Karpas-422 (cell line): Measurements from ENCODE around the gene MAD1L1. TPM values are rescaled to one million over a fixed set of nuclear protein-coding genes. Genes with fewer than 3 reads are reported as not detected.

Experiments
- DNase-seq: peaks from one replicate; pipeline ENCODE4 v3.0.0-alpha.2; 2015
- H2AFZ ChIP-seq: fragments of 200-600 bp; sonication (generic); 2 replicates; pipeline ENCODE4 v1.6.1; 2014; ENCODE audit warnings: antibody characterized with exemption, low read length, mixed read lengths
- H3K27ac ChIP-seq: fragments of 200-600 bp; sonication (generic); 2 replicates; pipeline ENCODE4 v1.5.1; 2014; ENCODE audit warnings: mild to moderate bottlenecking, low read length, moderate library complexity
- H3K27me3 ChIP-seq: fragments of 200-600 bp; sonication (generic); 2 replicates; pipeline ENCODE4 v1.6.1; 2014; ENCODE audit warnings: low read length, mixed read lengths
- H3K36me3 ChIP-seq: fragments of 200-600 bp; sonication (generic); 2 replicates; pipeline ENCODE4 v1.6.1; 2014; ENCODE audit warnings: low read length, mixed read lengths; ENCODE audit not compliant: insufficient read depth
- H3K4me1 ChIP-seq: fragments of 200-600 bp; sonication (generic); 2 replicates; pipeline ENCODE4 v1.6.1; 2014; ENCODE audit warnings: mild to moderate bottlenecking, low read length, mixed read lengths
- H3K4me2 ChIP-seq: fragments of 200-600 bp; sonication (generic); 2 replicates; pipeline ENCODE4 v1.6.1; 2014; ENCODE audit warnings: low read length, low read depth, mild to moderate bottlenecking; ENCODE audit not compliant: poor library complexity, severe bottlenecking
- H3K4me3 ChIP-seq: fragments of 200-600 bp; sonication (generic); 2 replicates; pipeline ENCODE4 v1.5.1; 2014; ENCODE audit warnings: mild to moderate bottlenecking, antibody characterized with exemption, low read length, mixed read lengths
- H3K79me2 ChIP-seq: fragments of 200-600 bp; sonication (generic); 2 replicates; pipeline ENCODE4 v1.6.1; 2014; ENCODE audit warnings: mild to moderate bottlenecking, low read length, mixed read lengths
- H3K9ac ChIP-seq: fragments of 200-600 bp; sonication (generic); 2 replicates; pipeline ENCODE4 v1.6.0; 2014; ENCODE audit warnings: low read length
- H3K9me2 ChIP-seq: fragments of 200-600 bp; sonication (generic), shearing (Covaris generic); replicated peaks from 2 replicates; pipeline ENCODE4 v1.6.0; 2014; ENCODE audit warnings: mild to moderate bottlenecking, low read length, moderate library complexity; ENCODE audit not compliant: insufficient read depth
- H3K9me3 ChIP-seq: fragments of 300-700, 200-600 bp; sonication (generic); 2 replicates; pipeline ENCODE4 v1.6.1; 2014; ENCODE audit warnings: low read length, mixed read lengths
- H4K20me1 ChIP-seq: fragments of 200-600 bp; sonication (generic); 2 replicates; pipeline ENCODE4 v1.6.1; 2014; ENCODE audit warnings: mild to moderate bottlenecking, antibody characterized with exemption, low read length, low read depth; ENCODE audit not compliant: insufficient read depth
- total RNA-seq: library from RNA; depleted of rRNA; stranded (reverse); fragments of >200 nt; shearing (Covaris generic); gene quantifications from 2 replicates; pipeline ENCODE4 v1.2.3, GENCODE V29; 2014; ENCODE audit warnings: low replicate concordance

Gene MAD1L1
- total RNA-seq, 1 experiment from 2014 or later = 38.6 TPM

DNA sequence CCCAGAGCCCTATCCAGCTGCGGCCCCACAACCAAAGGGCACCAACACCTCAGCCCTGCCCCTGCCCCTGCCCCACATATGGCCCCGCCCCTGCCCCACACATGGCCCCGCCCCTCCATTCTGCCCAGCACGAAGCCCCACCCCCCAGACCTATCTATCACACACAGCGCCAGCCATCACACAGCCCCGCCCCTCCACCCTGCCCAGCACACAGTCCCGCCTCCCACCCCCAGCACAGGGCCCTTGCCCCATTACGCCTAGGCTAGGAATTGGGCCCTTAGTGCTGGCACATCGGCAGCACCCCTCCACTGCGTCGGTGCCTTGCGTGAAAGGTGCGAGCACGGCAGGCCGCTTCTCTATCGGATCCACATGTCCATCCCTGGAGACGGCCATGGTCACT, 126.8 kb downstream of the MAD1L1 start:
- H3K4me2 ChIP-seq = no peak overlapping the region
- peaks cover 43% of the 10 kb centered on the region for H3K4me1 ChIP-seq
- H3K36me3 ChIP-seq = no peaks in the 10 kb centered on the region
- H3K79me2 ChIP-seq = no peaks in the 10 kb centered on the region; the same call in 1 of the 2 replicates
- H2AFZ ChIP-seq = no peak overlapping the region
- H4K20me1 ChIP-seq = no peaks in the 10 kb centered on the region
- no peak overlapping the region for H3K4me3 ChIP-seq
- H3K27me3 ChIP-seq = no peaks in the 10 kb centered on the region
- no peaks in the 10 kb centered on the region for H3K9me3 ChIP-seq
- peak; percentile 79 for DNase-seq
- no peak overlapping the region for H3K27ac ChIP-seq
- H3K9me2 ChIP-seq = no peaks in the 10 kb centered on the region
- H3K9ac ChIP-seq = no peak overlapping the region

DNA sequence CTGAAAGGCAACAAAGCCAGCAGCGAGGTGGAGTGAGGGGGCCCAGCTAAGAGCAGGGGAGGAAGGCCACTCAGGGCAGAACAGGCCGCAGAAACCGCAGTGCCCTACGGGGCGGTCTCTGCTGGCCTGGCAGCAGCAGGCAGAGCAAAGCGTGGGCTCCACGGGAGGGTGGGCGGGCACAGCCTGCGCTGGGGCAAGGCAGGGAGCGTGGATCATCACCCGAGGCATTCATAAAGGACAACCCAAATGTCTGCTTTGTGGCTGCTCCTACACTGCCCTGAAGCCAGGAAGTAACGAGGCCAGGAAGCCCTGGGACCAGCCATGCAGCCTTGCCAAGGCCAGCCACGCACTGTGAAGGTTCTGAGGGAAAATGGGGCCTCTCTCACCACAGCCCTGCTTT, 127.5 kb downstream of the MAD1L1 start:
- Histone ChIP-seq H3K9me2 (no peaks in the 10 kb centered on the region), H3K36me3 (no peaks in the 10 kb centered on the region), H3K27me3 (no peaks in the 10 kb centered on the region), H3K79me2 (no peaks in the 10 kb centered on the region; the same call in 1 of the 2 replicates), H3K9me3 (no peaks in the 10 kb centered on the region), H2AFZ (no peak overlapping the region), H3K27ac (no peak overlapping the region), H4K20me1 (no peaks in the 10 kb centered on the region), H3K4me3 (no peak overlapping the region), H3K4me2 (no peak overlapping the region), H3K4me1 (peaks cover 43% of the 10 kb centered on the region), H3K9ac (no peak overlapping the region)
- DNase-seq = no peak

DNA sequence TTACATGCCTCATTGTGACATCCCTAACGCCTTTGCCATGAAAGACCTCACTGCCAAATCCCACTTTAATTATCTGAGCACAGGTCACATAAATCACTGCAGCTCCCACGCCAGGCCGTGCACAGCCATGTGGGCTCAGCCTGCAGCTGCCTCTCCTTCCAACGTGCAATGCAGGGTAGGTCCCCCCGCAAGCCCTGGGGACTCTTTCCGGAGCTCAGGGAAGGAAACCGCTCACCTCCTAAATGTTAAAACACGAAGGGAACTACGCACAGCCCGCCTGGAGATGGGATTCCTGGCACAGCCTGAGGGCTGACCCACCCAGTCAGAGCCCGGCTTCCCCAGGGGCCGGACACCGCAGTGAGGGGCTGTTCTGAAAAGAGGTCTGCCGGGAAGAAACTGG, 128.0 kb downstream of the MAD1L1 start:
- H3K4me1 ChIP-seq = peaks cover 43% of the 10 kb centered on the region
- H3K4me3 ChIP-seq = no peak overlapping the region
- H3K9me2 ChIP-seq = no peaks in the 10 kb centered on the region
- no peak for DNase-seq
- H3K9ac ChIP-seq = peak overlapping the region; percentile 35; the same call in 1 of the 2 replicates
- no peaks in the 10 kb centered on the region for H3K27me3 ChIP-seq
- no peaks in the 10 kb centered on the region for H3K9me3 ChIP-seq
- H3K27ac ChIP-seq = peak overlapping the region; percentile 44; the same call in 1 of the 2 replicates
- no peaks in the 10 kb centered on the region for H3K36me3 ChIP-seq
- peak overlapping the region; percentile 39 for H3K4me2 ChIP-seq
- H2AFZ ChIP-seq = no peak overlapping the region
- H3K79me2 ChIP-seq = no peaks in the 10 kb centered on the region; the same call in 1 of the 2 replicates
- no peaks in the 10 kb centered on the region for H4K20me1 ChIP-seq

DNA sequence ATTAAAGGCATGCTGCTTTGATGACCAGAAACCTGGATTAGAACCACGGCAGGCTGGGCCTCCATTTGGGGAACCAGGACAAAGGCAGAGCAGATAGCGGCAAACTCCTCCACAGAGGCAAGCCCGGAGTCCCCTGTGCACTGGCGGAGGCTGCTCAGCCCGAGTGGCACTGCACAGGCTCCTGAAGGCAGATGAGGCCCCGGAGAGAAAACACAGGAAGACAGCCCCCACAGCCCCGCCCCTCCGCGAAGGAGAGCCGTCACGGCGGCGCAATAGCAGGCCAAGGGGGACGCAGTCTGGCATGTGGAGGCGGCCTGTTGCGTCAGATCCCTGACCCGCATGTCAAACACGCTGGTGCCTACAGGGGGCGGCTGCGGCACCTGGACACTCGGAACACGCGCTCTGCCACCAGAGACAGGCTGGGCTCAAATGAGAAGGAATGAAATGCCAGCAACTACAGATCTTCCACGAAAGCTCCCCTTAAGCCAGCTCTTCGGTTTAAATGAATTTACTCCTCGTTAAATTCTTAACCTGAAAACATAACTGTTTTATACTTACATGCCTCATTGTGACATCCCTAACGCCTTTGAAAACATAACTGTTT, 128.5 kb downstream of the MAD1L1 start:
- peaks cover 42% of the 10 kb centered on the region for H3K4me1 ChIP-seq
- peak overlapping the region; percentile 46 for H3K9ac ChIP-seq
- peak overlapping the region; percentile 39 for H3K4me2 ChIP-seq
- H3K36me3 ChIP-seq = no peaks in the 10 kb centered on the region
- H2AFZ ChIP-seq = no peak overlapping the region
- H3K9me2 ChIP-seq = no peaks in the 10 kb centered on the region
- peak overlapping the region; percentile 10; the same call in 1 of the 2 replicates for H3K4me3 ChIP-seq
- DNase-seq = peak; percentile 92
- no peaks in the 10 kb centered on the region; the same call in 1 of the 2 replicates for H3K79me2 ChIP-seq
- no peaks in the 10 kb centered on the region for H3K9me3 ChIP-seq
- H3K27ac ChIP-seq = peak overlapping the region; percentile 44
- H3K27me3 ChIP-seq = no peaks in the 10 kb centered on the region
- no peaks in the 10 kb centered on the region for H4K20me1 ChIP-seq

DNA sequence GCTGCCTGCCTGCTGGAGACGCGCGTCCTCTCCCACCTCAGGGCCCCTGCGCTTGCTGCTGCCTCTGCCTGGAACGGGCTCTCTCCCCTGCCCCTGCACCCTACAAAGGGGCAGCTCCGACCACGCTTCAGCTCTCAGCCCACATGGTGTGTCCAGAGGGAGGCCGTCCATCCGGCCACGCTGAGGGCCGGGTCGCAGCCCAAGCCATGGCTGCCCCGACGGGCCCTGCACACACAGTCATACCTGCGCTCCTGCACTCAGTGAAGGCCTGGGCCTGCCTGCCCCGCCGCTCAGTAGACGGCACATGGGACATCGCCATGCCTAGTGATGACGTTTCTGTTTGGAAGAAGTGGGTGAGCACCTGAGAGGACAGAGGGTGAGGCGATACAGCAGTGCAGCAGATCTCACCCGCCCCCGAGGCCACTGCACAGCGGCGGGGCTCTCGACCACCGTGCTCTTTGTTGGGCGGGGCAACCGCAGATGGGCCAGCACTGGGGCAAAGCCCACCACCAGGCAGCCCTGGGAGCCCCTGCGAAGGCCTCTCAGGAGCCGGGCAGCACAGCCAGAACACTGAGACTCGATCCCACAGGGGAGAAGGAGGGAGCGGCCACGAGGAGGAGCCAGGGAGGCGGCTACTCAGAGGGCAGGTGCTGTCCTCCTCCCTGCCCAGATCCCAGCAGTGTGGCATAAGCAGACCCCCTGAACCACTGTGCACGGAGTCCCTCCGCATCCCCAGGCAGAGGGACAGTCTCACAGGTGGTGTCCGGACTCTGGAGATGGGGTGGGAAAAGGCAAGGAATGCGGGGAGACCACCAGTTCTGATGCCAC, 129.5 kb downstream of the MAD1L1 start:
- no peak overlapping the region for H2AFZ ChIP-seq

DNA sequence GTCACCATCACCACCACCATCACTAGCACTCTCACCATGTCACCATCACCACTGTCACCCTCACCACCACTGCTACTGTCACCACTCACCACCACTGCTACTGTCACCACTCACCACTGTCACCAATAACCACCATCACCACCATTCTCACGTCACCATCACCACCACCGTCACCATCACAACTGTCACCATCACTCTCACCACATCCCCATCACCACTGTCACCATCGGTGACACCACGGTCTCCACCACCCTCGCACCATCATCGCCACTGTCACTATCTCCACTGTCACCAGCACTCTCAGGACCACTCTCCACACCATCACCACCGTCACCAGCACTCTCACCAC, 130.4 kb downstream of the MAD1L1 start:
- Histone ChIP-seq H2AFZ (no peak overlapping the region), H3K9me2 (no peaks in the 10 kb centered on the region), H3K27ac (no peak overlapping the region), H3K9ac (no peak overlapping the region), H3K36me3 (no peaks in the 10 kb centered on the region), H3K79me2 (no peaks in the 10 kb centered on the region; the same call in 1 of the 2 replicates), H3K27me3 (no peaks in the 10 kb centered on the region), H3K4me3 (no peak overlapping the region), H3K9me3 (no peaks in the 10 kb centered on the region), H4K20me1 (no peaks in the 10 kb centered on the region), H3K4me1 (peaks cover 40% of the 10 kb centered on the region), H3K4me2 (no peak overlapping the region)
- no peak for DNase-seq

More for the DNA sequence above, 129.5 kb downstream of the MAD1L1 start:
- H3K9me2 ChIP-seq = no peaks in the 10 kb centered on the region
- no peak for DNase-seq
- H3K4me3 ChIP-seq = peak overlapping the region; percentile 10; the same call in 1 of the 2 replicates
- peak overlapping the region; percentile 46; the same call in 1 of the 2 replicates for H3K9ac ChIP-seq
- H4K20me1 ChIP-seq = no peaks in the 10 kb centered on the region
- H3K9me3 ChIP-seq = no peaks in the 10 kb centered on the region
- peak overlapping the region; percentile 44 for H3K27ac ChIP-seq
- no peaks in the 10 kb centered on the region for H3K36me3 ChIP-seq
- H3K4me1 ChIP-seq = peaks cover 40% of the 10 kb centered on the region
- peak overlapping the region; percentile 39 for H3K4me2 ChIP-seq
- H3K79me2 ChIP-seq = no peaks in the 10 kb centered on the region; the same call in 1 of the 2 replicates
- H3K27me3 ChIP-seq = no peaks in the 10 kb centered on the region

DNA sequence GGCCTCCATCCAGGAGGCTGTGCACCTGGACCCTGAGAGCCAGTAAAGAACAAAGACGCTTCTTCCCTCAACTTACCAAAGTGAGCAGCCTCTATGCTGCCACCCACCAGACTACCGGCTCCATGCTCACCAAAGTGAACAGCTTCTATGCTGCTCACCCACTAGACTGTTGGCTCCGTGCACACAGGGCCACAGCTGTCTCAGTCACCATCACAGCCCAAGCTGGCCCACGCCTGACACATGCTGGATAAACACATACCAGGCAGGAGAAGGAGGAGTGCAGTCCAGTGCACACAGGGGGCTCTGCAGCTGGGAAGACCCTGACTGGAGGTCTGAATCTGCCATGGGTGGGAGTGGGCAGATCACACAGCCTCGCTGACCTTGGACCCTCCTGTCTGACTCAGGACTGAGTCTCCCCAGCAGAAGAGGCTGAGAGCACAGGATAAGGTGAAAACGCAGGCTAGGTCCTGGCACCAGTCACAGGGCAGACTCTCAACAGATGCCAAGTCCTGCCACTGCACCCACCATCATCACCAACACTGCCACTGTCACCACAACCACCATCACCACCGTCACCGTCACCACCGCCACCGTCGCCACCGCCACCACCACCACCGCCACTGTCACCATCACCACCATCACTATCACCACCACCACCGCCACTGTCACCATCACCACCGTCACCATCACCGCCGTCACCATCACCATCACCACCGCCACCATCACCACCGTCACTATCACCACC, 130.9 kb downstream of the MAD1L1 start:
- no peaks in the 10 kb centered on the region for H3K9me2 ChIP-seq
- no peaks in the 10 kb centered on the region for H3K9me3 ChIP-seq
- no peak overlapping the region for H2AFZ ChIP-seq
- H3K9ac ChIP-seq = no peak overlapping the region; the same call in 1 of the 2 replicates
- H3K4me3 ChIP-seq = no peak overlapping the region
- peak overlapping the region; percentile 75 for H3K4me2 ChIP-seq
- H3K4me1 ChIP-seq = peaks cover 40% of the 10 kb centered on the region
- H3K79me2 ChIP-seq = no peaks in the 10 kb centered on the region; the same call in 1 of the 2 replicates
- H3K36me3 ChIP-seq = no peaks in the 10 kb centered on the region
- no peaks in the 10 kb centered on the region for H4K20me1 ChIP-seq
- DNase-seq = no peak
- peak overlapping the region; percentile 81; the same call in 1 of the 2 replicates for H3K27ac ChIP-seq
- H3K27me3 ChIP-seq = no peaks in the 10 kb centered on the region
